HG03159 (cell line): ENCODE data around the gene MPDU1.

Source experiments
- ATAC-seq: cut with Tn5 transposase; IDR thresholded peaks from one replicate; pipeline ENCODE4 v1.9.1; 2021; ENCODE audit warnings: mild to moderate bottlenecking, moderate library complexity; ENCODE audit not compliant: unreplicated experiment

The MPDU1 gene

DNA sequence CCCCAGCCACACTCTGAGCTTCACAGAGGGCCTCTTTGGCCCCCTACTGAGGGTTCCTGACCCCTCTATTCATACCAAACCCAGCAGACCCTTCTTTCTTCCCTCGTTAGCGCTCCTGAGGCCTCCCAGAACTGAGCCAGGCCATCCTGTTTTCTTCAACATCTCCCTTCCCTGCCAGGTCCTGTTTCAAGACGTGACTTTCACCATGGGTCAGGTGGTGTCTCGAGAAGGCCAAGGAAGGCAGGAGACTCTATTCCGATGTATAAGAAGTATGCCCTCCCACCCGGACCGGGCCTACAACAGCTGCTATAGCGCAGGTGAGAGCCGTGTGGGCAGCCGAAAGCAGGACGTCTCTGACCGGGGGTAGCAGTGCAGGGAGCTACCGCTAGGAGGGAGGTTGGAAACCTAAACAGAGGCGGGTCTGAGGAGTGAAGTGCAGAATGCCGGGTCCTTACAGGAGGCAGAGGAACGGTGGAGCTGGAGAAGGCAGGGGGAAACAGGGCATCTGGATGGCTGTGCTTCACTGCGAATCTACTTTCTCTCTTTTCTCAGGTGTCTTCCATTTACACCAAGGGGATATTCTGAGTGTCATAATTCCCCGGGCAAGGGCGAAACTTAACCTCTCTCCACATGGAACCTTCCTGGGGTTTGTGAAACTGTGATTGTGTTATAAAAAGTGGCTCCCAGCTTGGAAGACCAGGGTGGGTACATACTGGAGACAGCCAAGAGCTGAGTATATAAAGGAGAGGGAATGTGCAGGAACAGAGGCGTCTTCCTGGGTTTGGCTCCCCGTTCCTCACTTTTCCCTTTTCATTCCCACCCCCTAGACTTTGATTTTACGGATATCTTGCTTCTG is 23.3 kb upstream of the MPDU1 start:
- ATAC-seq = no peak

- ATAC-seq = peak; percentile 30
These were observed 22.6 kb upstream of the MPDU1 start for GRCh38 chr17:7561028-7561575.

DNA sequence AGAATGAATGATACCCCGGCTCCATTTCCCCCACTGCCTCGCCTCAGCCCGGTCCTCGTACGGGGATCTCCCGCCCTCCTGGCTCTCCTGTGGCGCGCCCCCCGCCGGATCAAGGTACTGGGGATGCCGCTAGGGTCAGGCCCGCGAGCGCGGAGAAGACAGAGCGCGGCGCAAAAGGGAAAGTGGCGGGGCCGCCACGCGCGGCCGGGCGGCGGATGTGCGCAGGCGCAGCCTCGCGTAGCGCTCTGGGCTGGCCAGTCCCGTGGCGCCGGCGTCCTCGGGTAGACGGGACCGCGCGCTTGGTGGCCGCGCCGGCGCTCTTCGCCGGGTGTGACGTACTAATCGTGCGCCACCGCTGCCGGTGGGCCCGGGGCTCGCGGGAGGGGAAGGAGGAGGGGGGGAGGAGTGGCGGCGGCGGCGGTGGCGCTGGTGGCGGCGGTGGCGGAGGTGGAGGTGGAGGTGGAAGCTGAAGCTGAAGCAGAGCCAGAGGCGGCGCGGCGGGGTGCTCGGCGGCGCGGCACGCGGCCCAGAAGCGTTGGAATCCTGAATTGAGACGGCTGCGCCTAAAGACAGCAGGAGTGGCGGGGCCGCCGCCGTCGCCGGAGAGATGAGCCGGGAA is 22.0 kb upstream of the MPDU1 start, which contains the start of gene SENP3:
SENP3 (plus strand) TSS at position 331 of the 619 bp plus-strand sequence. CDS start 1,158 bp downstream, outside the sequence.
- ATAC-seq = peak; percentile 61

DNA sequence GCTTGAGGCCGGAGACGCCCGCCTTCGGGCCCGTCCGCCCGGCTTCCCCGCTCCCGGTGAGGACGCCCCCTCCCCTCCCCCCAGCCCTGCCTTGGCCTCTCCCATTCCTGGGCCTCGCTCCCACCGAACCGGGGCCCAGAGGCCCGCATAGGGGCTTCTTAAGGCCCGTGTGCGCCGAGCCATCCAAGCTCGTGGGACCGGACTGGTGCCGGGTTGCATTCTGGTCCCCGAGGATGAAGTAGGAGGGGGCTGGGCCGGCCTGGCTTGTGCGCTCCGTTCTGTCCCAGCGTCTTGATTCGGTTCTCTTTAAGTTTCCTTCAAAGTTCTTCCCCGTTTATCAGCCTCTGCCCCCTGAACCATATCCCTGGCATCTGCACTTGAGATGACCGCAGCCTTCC is 21.4 kb upstream of the MPDU1 start:
- no peak for ATAC-seq

DNA sequence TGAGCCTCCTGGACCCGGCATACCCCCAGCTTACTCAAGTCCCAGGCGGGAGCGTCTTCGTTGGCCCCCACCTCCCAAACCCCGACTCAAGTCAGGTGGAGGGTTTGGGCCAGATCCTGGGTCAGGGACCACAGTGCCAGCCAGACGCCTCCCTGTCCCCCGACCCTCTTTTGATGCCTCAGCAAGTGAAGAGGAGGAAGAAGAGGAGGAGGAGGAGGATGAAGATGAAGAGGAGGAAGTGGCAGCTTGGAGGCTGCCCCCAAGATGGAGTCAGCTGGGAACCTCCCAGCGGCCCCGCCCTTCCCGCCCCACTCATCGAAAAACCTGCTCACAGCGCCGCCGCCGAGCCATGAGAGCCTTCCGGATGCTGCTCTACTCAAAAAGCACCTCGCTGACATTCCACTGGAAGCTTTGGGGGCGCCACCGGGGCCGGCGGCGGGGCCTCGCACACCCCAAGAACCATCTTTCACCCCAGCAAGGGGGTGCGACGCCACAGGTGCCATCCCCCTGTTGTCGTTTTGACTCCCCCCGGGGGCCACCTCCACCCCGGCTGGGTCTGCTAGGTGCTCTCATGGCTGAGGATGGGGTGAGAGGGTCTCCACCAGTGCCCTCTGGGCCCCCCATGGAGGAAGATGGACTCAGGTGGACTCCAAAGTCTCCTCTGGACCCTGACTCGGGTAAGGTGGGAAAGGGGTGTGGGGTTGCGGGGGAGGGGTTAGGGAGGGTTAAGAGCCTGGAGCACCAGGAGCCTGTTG is 20.4 kb upstream of the MPDU1 start:
- no peak for ATAC-seq

GRCh38 chr17:7569571-7569970 is 14.1 kb upstream of the MPDU1 start:
- ATAC-seq = no peak

- no peak for ATAC-seq
These were observed 13.3 kb upstream of the MPDU1 start for GRCh38 chr17:7570351-7570750.

DNA sequence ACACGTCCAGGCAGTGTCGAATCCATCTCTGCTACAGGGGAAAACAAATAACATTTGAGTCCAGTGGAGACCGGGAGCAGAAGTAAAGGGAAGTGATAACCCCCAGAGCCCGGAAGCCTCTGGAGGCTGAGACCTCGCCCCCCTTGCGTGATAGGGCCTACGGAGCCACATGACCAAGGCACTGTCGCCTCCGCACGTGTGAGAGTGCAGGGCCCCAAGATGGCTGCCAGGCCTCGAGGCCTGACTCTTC is 11.4 kb upstream of the MPDU1 start:
- peak; percentile 90 for ATAC-seq

DNA sequence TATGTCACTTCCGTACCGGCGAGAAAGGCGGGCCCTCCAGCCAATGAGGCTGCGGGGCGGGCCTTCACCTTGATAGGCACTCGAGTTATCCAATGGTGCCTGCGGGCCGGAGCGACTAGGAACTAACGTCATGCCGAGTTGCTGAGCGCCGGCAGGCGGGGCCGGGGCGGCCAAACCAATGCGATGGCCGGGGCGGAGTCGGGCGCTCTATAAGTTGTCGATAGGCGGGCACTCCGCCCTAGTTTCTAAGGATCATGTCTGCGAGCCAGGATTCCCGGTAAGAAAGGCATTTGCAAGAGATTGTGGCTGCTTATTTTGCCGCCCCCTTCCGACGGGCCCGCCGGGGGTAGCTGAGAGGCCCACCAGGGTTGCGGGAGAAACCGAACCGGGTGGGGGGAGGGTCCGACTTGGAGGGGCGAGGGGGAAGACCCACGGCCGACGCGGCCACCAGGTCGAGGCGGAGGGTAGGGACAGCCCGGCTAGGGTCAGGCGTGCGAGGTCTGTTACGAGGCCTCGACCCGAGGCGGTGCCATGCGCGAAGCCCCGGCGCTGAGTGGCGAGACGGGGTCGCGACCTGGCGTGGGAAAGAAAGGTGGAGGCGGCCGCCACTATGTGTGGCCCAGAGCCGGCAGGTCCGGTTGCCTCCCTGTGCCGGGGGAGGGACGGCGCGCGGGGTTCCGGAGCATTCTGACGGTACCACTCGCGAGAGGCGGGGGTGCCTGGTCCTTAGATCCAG is 10.9 kb upstream of the MPDU1 start:
- ATAC-seq = peak; percentile 0

GRCh38 chr17:7573324-7574080 is 10.2 kb upstream of the MPDU1 start:
- ATAC-seq = no peak

DNA sequence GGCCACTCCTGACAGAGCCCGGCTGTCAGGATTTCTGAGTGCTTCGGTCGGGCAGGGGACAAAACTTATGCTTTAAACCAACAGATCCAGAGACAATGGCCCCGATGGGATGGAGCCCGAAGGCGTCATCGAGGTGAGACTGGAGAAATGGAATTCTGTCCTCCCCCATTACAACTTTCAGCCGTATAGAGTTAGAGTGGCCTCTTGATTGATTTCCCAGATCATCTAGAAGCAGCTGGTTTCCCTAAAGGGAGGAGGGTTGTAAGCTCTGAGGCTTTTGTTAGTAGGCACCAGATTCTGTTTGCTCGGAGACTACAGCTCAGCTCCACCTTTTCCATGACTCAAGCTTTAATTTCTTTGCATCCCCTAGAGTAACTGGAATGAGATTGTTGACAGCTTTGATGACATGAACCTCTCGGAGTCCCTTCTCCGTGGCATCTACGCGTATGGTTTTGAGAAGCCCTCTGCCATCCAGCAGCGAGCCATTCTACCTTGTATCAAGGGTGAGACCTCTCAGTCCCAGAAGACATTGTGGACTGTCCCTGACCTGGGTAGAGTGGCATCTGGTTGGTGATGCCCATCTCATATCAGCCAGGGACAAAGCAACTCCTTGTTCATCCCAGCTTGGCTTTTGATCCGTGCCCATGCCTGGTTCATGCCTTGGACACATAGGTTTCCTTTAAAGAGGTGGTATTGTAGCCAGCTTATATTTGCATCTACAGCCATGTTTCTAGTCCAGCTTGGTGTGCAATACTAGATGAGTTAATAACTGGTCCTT is 9.3 kb upstream of the MPDU1 start:
- ATAC-seq = no peak

DNA sequence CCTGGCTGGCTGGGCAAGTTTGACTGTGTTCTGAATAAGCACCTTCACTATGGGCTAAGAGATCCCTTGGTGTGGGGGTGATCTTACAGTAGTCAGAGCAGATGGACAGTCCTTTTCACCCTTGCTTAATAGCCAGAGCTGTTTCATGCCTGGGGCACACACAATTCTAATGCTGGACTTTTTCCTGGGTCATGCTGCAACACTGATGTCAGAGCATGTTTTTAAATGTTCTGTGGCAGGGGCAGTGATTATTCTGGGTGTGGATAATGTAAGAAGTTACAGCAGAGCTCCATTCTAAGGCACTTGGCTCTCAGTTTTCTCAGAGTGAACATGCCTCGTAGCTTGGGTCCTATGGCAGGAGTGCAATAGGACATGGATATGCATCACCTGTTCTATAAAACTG is 8.2 kb upstream of the MPDU1 start:
- no peak for ATAC-seq

GRCh38 chr17:7575959-7576358 is 7.7 kb upstream of the MPDU1 start:
- no peak for ATAC-seq

GRCh38 chr17:7576432-7576937 is 7.2 kb upstream of the MPDU1 start:
- no peak for ATAC-seq

DNA sequence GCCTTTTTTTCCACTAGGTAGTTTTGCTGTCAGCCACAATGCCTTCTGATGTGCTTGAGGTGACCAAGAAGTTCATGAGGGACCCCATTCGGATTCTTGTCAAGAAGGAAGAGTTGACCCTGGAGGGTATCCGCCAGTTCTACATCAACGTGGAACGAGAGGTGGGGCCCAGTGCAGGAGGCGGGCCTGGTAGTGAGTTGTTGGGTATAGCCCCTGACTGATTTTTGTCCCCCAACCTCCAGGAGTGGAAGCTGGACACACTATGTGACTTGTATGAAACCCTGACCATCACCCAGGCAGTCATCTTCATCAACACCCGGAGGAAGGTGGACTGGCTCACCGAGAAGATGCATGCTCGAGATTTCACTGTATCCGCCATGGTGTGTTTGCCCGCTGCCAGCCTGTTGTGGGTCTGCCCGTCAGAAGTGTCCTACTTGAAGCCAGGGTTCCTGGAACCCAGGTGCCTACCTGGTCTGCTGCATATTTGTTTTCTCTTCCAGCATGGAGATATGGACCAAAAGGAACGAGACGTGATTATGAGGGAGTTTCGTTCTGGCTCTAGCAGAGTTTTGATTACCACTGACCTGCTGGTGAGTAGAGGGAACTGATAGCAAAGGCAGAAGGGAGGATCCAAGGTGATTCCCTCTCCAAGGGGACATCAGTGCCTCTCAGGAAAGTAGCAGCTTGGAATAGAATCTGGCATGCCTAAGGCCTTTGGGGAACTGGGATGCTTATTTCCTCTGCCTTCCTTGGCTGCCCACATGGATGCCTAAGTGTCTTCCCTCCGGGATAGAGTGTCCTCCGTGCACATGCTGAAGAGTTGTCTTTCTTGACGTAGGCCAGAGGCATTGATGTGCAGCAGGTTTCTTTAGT is 6.1 kb upstream of the MPDU1 start:
- no peak for ATAC-seq

DNA sequence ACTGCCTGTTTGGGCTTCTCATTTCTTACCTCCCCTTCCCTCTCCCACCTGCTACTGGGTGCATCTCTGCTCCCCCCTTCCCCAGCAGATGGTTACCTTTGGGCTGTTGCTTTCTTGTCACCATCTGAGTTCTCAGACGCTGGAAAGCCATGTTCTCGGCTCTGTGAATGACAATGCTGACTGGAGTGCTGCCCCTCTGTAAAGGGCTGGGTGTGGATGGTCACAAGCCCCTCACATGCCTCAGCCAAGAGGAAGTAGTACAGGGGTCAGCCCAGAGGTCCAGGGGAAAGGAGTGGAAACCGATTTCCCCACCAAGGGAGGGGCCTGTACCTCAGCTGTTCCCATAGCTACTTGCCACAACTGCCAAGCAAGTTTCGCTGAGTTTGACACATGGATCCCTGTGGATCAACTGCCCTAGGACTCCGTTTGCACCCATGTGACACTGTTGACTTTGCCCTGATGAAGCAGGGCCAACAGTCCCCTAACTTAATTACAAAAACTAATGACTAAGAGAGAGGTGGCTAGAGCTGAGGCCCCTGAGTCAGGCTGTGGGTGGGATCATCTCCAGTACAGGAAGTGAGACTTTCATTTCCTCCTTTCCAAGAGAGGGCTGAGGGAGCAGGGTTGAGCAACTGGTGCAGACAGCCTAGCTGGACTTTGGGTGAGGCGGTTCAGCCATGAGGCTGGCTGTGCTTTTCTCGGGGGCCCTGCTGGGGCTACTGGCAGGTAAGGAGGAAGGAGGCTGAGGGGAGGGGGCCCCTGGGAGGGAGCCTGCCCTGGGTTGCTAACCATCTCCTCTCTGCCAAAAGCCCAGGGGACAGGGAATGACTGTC is 4.4 kb upstream of the MPDU1 start, which contains the start of gene CD68:
CD68 (plus strand) TSS at position 638 of the 833 bp plus-strand sequence; CDS start at position 678, 40 bp downstream.
- ATAC-seq = peak; percentile 34
